A549 (cell line): ENCODE measurements around the gene NEDD4L.

Experiments
- CHD2 ChIP-seq: fragments of 150-350 bp; IDR thresholded peaks from 2 replicates; pipeline ENCODE4 v1.6.1; 2014; ENCODE audit warnings: low read length; ENCODE audit not compliant: partially characterized antibody
- CTCF ChIP-seq: fragments of >200 bp; sonication (Bioruptor Twin); formaldehyde crosslinking; IDR thresholded peaks from 3 replicates; pipeline ENCODE4 v1.5.1; 2016
- JUNB ChIP-seq: fragments of >200 bp; sonication (Bioruptor Twin); formaldehyde crosslinking; IDR thresholded peaks from 2 replicates; pipeline ENCODE4 v1.6.1; 2016
- MAZ ChIP-seq: fragments of 150-350 bp; IDR thresholded peaks from 2 replicates; pipeline ENCODE4 v1.6.1; 2014; ENCODE audit warnings: antibody characterized with exemption, low read depth, low read length, borderline replicate concordance
- PBX3 ChIP-seq: IDR thresholded peaks from 2 replicates; pipeline ENCODE4 v1.6.1; 2012
- RARB ChIP-seq: fragments of 250-450 bp; sonication (Bioruptor Pico); IDR thresholded peaks from 2 replicates; pipeline ENCODE4 v1.8.0; 2021; ENCODE audit warnings: mild to moderate bottlenecking, moderate library complexity
- RCOR1 ChIP-seq: fragments of 150-350 bp; IDR thresholded peaks from 2 replicates; pipeline ENCODE4 v1.6.1; 2014; ENCODE audit warnings: antibody characterized with exemption, low read length, low read depth
- REST ChIP-seq: fragments of 200-600 bp; sonication (generic); IDR thresholded peaks from 2 replicates; pipeline ENCODE4 v1.6.1; 2016; ENCODE audit warnings: antibody characterized with exemption, mild to moderate bottlenecking, moderate library complexity

GRCh38 chr18:58322464-58322863, 278.4 kb downstream of the NEDD4L start:
- no peak for TF ChIP-seq RCOR1
- no peak for TF ChIP-seq CTCF
- TF ChIP-seq PBX3, result no peak
- no peak for TF ChIP-seq JUNB
- TF ChIP-seq MAZ, result no peak
- TF ChIP-seq REST, result no peak
- TF ChIP-seq RARB (CRISPR knock-in tag), result no peak
- TF ChIP-seq CHD2, result no peak
